ENCODE data around the gene CXCL6. TPM values are rescaled to one million over a fixed set of nuclear protein-coding genes. Genes with fewer than 3 reads are reported as not detected.

The CXCL6 gene
- total RNA-seq, 4 donors from 2014 or later, result not detected

- TF ChIP-seq POLR2AphosphoS5 (IDR thresholded peaks at IDR 0.05) (no peak), EP300 (IDR thresholded peaks at IDR 0.05) (no peak)
- H3K27me3 ChIP-seq, result peaks cover 25% of the 10 kb centered on the region
- peak in 1 of 2 donors; percentile 69 for DNase-seq (ENCODE audit: low spot score in 2 of 2)
Observed at GRCh38 chr4:73869130-73870055, 32.9 kb downstream of the CXCL6 start, which contains the start of gene CXCL1. TSS of gene CXCL1 (plus strand) at chr4:73869393. CDS start at chr4:73869471, 78 bp downstream.

GRCh38 chr4:73870260-73870659 lies 33.8 kb downstream of the CXCL6 start:
- 76% methylated on average over 3 of the region's 3 CpGs for WGBS
- Histone ChIP-seq H3K36me3 (no peaks in the 10 kb centered on the region), H3K27ac (no peak overlapping the region), H3K4me1 (peaks cover 20% of the 10 kb centered on the region), H3K4me3 (peak overlapping the region; percentile 59), H3K27me3 (peaks cover 25% of the 10 kb centered on the region), H3K9me3 (no peaks in the 10 kb centered on the region)
- TF ChIP-seq EP300 (IDR thresholded peaks at IDR 0.05) (no peak), POLR2AphosphoS5 (IDR thresholded peaks at IDR 0.05) (no peak), POLR2A (IDR thresholded peaks at IDR 0.05) (no peak), CTCF (IDR thresholded peaks at IDR 0.05) (no peak)
- no peak for DNase-seq (ENCODE audit: low spot score in 2 of 2)

More at GRCh38 chr4:73869130-73870055, 32.9 kb downstream of the CXCL6 start, which contains the start of gene CXCL1:
- no peak within 1 kb of the TSS for H3K27ac ChIP-seq
- peaks cover 20% of the 10 kb centered on the region for H3K4me1 ChIP-seq
- peak within 1 kb of the TSS; percentile 59 for H3K4me3 ChIP-seq
- no peaks in the 10 kb centered on the region for H3K36me3 ChIP-seq
- WGBS, result 21% methylated on average over 25 of the region's 61 CpGs
- H3K9me3 ChIP-seq, result no peaks in the 10 kb centered on the region

- H3K4me3 ChIP-seq, result no peak overlapping the region
- peaks cover 20% of the 10 kb centered on the region for H3K4me1 ChIP-seq
- no peak overlapping the region for H3K27ac ChIP-seq
- H3K27me3 ChIP-seq, result peaks cover 25% of the 10 kb centered on the region
- no peak for DNase-seq (ENCODE audit: low spot score in 2 of 2)
- TF ChIP-seq CTCF (IDR thresholded peaks at IDR 0.05) (no peak), EP300 (IDR thresholded peaks at IDR 0.05) (no peak), POLR2AphosphoS5 (IDR thresholded peaks at IDR 0.05) (no peak), POLR2A (IDR thresholded peaks at IDR 0.05) (no peak)
- WGBS, result 100% methylated on average over 1 of the region's 1 CpG
- no peaks in the 10 kb centered on the region for H3K9me3 ChIP-seq
- no peaks in the 10 kb centered on the region for H3K36me3 ChIP-seq
Observed at GRCh38 chr4:73870768-73871167, 34.3 kb downstream of the CXCL6 start.

GRCh38 chr4:73871511-73872310 lies 35.2 kb downstream of the CXCL6 start:
- H3K4me1 ChIP-seq, result peaks cover 20% of the 10 kb centered on the region
- peaks cover 25% of the 10 kb centered on the region for H3K27me3 ChIP-seq
- no peaks in the 10 kb centered on the region for H3K9me3 ChIP-seq
- H3K27ac ChIP-seq, result no peak overlapping the region
- no peak overlapping the region for H3K4me3 ChIP-seq
- 90% methylated on average over 6 of the region's 6 CpGs for WGBS
- TF ChIP-seq POLR2AphosphoS5 (IDR thresholded peaks at IDR 0.05) (no peak), EP300 (IDR thresholded peaks at IDR 0.05) (no peak), CTCF (IDR thresholded peaks at IDR 0.05) (no peak), POLR2A (IDR thresholded peaks at IDR 0.05) (no peak)
- no peak for DNase-seq (ENCODE audit: low spot score in 2 of 2)
- H3K36me3 ChIP-seq, result no peaks in the 10 kb centered on the region

- TF ChIP-seq EP300 (IDR thresholded peaks at IDR 0.05) (no peak), POLR2A (IDR thresholded peaks at IDR 0.05) (no peak), CTCF (IDR thresholded peaks at IDR 0.05) (no peak), POLR2AphosphoS5 (IDR thresholded peaks at IDR 0.05) (no peak)
- DNase-seq (ENCODE audit: low spot score in 2 of 2), result no peak
- Histone ChIP-seq H3K27ac (no peak overlapping the region), H3K4me1 (peaks cover 20% of the 10 kb centered on the region), H3K36me3 (no peaks in the 10 kb centered on the region), H3K9me3 (no peaks in the 10 kb centered on the region), H3K27me3 (peaks cover 25% of the 10 kb centered on the region), H3K4me3 (no peak overlapping the region)
- WGBS, result 69% methylated on average over 2 of the region's 2 CpGs
Observed at GRCh38 chr4:73872316-73873108, 36.0 kb downstream of the CXCL6 start.
